ENCODE results near the gene NEK8. TPM values are rescaled to one million over a fixed set of nuclear protein-coding genes. Genes with fewer than 3 reads are reported as not detected.

NEK8 gene
- total RNA-seq, 4 donors from 2014 or later, result 2.8 to 6.0 (median 3.5) TPM

- Histone ChIP-seq H3K36me3 (peaks cover 6 to 37% (median 19%) of the 10 kb centered on the region in 3 donors), H3K4me3 (peak within 1 kb of the TSS; percentile 41 to 85 (median 68)), H3K4me1 (peaks cover 0 to 63% (median 33%) of the 10 kb centered on the region in 4 donors), H3K9me3 (no peaks in the 10 kb centered on the region), H3K27me3 (no peaks in the 10 kb centered on the region), H3K27ac (peak within 1 kb of the TSS; percentile 26 to 100 (median 94))
- no peak for TF ChIP-seq EP300 (IDR thresholded peaks at IDR 0.05)
- TF ChIP-seq CTCF (IDR thresholded peaks at IDR 0.05), result no peak
- TF ChIP-seq POLR2A (IDR thresholded peaks at IDR 0.05), result no peak
- DNase-seq (ENCODE audit: low spot score in 2 of 2), result peak in 1 of 2 donors; percentile 31
- WGBS, 2 donors, result 0 to 1% methylated on average over 4 to 24 of the region's 49 CpGs
Measured at GRCh38 chr17:28726226-28726626, 2.4 kb upstream of the NEK8 start, which contains the start of gene TLCD1. Gene TLCD1 (minus strand): TSS chr17:28726233. CDS start chr17:28726097, 136 bp downstream.

DNA sequence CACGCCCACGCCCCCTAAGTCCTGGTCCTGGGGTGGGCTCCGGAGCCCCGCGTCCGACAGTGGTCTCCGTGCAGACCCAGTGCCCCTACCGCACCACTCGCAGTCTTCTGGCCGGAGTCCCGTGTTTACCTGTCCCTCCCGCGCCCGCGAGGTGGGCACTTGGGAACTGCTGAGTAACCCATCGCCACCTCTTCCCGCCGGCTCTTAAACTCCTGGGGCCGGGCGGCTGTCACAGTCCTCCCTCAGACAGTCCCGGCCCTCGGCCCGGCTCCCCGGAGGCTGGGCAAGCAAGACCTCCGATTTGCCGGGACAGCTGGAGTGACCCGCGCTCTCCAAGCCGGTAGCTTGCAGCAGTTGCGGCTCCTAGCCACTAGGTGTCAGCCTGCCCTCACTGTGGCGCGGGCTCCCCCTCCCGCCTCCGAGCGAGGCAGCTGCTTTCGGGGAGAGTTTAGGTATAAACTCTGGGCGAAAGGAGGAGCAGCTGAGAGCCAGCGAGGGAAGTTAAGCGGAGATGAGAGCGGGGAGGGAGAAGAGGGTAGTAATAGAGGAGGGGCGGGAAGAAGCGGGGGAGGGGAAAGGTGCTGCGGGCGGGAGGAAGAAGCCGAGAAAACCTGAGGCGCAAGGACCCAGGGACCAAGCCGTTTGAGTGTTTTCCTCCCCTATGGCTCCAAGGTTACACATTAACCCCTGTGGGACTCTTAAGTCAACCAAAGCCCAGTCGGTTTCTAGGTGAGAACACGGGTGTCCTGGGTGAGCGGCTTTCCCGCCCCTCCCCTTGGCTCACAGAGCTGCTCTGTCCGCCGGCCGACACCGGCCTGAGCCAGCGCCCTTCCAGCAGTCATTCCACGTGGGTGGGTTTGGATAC, 1.7 kb upstream of the NEK8 start:
- WGBS, 2 donors, result 0 to 1% methylated on average over 50 to 52 of the region's 57 CpGs
- no peaks in the 10 kb centered on the region for H3K9me3 ChIP-seq
- H3K27me3 ChIP-seq, result no peaks in the 10 kb centered on the region
- TF ChIP-seq POLR2A (IDR thresholded peaks at IDR 0.05), result peak in 1 of 2 donors; percentile 1
- TF ChIP-seq CTCF (IDR thresholded peaks at IDR 0.05), result peak; percentile 99 to 100 (median 100)
- peak in 1 of 2 donors; percentile 73 for TF ChIP-seq EP300 (IDR thresholded peaks at IDR 0.05)
- H3K36me3 ChIP-seq, result peaks cover 6 to 30% (median 19%) of the 10 kb centered on the region in 3 donors
- H3K4me3 ChIP-seq, result peak overlapping the region; percentile 41 to 85 (median 68)
- H3K4me1 ChIP-seq, result peaks cover 0 to 57% (median 27%) of the 10 kb centered on the region in 4 donors
- peak overlapping the region; percentile 26 to 100 (median 94) for H3K27ac ChIP-seq
- peak; percentile 92 to 94 for DNase-seq (ENCODE audit: low spot score in 2 of 2)

DNA sequence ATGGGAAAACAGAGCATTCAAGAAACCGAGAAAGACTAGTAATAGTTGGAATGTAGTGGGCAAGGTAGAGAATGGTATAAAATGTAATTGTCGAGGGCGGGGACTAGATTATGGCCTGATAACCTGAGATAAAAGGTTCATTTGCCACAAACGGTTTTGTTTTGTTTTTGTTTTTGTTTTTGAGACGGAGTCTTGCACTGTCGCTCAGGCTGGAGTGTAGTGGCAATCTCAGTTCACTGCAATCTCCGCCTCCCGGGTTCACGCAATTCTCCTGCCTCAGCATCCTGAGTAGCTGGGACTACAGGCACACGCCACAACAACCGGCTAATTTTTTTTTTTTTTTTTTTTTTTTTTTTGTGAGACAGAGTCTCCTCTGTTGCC, 1.4 kb downstream of the NEK8 start:
- H3K36me3 ChIP-seq, result no peaks in the 10 kb centered on the region
- DNase-seq (ENCODE audit: low spot score in 2 of 2), result no peak
- no peaks in the 10 kb centered on the region for H3K27me3 ChIP-seq
- H3K4me3 ChIP-seq, result no peak overlapping the region
- 77 to 78% methylated on average over 11 of the region's 11 CpGs for WGBS, 2 donors
- H3K27ac ChIP-seq, result peak overlapping the region in 1 of 4 donors; percentile 97
- H3K4me1 ChIP-seq, result peaks cover 0 to 39% (median 22%) of the 10 kb centered on the region in 4 donors
- H3K9me3 ChIP-seq, result no peaks in the 10 kb centered on the region
- TF ChIP-seq POLR2A (IDR thresholded peaks at IDR 0.05) (no peak), EP300 (IDR thresholded peaks at IDR 0.05) (no peak), CTCF (IDR thresholded peaks at IDR 0.05) (no peak)

- 45 to 65% methylated on average over 1 of the region's 1 CpG for WGBS, 2 donors
- H3K4me3 ChIP-seq, result no peak overlapping the region
- H3K27me3 ChIP-seq, result no peaks in the 10 kb centered on the region
- H3K9me3 ChIP-seq, result no peaks in the 10 kb centered on the region
- H3K36me3 ChIP-seq, result peaks cover 0 to 4% (median 0%) of the 10 kb centered on the region in 3 donors
- H3K4me1 ChIP-seq, result peaks cover 0 to 16% (median 7%) of the 10 kb centered on the region in 4 donors
- peak overlapping the region in 2 of 4 donors; percentile 47 to 60 for H3K27ac ChIP-seq
- DNase-seq (ENCODE audit: low spot score in 2 of 2), result no peak
- TF ChIP-seq POLR2A (IDR thresholded peaks at IDR 0.05), result no peak
- no peak for TF ChIP-seq EP300 (IDR thresholded peaks at IDR 0.05)
- no peak for TF ChIP-seq CTCF (IDR thresholded peaks at IDR 0.05)
Measured at GRCh38 chr17:28733346-28733745, 4.8 kb downstream of the NEK8 start.

DNA sequence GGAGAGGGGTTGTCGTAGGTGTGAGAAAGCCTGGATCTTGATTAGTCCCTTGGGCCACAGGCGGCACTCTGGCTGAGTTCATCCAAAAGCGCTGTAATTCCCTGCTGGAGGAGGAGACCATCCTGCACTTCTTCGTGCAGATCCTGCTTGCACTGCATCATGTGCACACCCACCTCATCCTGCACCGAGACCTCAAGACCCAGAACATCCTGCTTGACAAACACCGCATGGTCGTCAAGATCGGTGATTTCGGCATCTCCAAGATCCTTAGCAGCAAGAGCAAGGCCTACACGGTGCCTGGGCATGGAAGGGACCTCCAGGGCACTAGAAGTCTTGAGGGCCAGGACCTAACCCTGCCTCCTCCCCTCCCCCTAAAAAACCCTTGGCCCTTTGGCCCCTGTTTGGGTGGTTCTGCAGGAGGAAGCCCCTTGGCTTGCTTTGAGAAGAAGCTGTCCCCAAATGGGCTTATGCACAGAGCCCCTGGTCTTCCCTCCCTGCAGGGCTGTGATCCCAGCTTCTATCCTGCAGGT, 6.2 kb downstream of the NEK8 start:
- peaks cover 0 to 10% (median 4%) of the 10 kb centered on the region in 4 donors for H3K4me1 ChIP-seq
- TF ChIP-seq CTCF (IDR thresholded peaks at IDR 0.05) (no peak), POLR2A (IDR thresholded peaks at IDR 0.05) (no peak), EP300 (IDR thresholded peaks at IDR 0.05) (no peak)
- 85% methylated on average over 10 of the region's 10 CpGs for WGBS, 2 donors
- no peak for DNase-seq (ENCODE audit: low spot score in 2 of 2)
- no peak overlapping the region for H3K27ac ChIP-seq
- no peak overlapping the region for H3K4me3 ChIP-seq
- no peaks in the 10 kb centered on the region for H3K9me3 ChIP-seq
- peaks cover 0 to 4% (median 0%) of the 10 kb centered on the region in 3 donors for H3K36me3 ChIP-seq
- H3K27me3 ChIP-seq, result no peaks in the 10 kb centered on the region
